ENCODE measurements around the gene TCL1A. TPM values are rescaled to one million over a fixed set of nuclear protein-coding genes. Genes with fewer than 3 reads are reported as not detected.

The TCL1A gene
- total RNA-seq, 4 donors from 2014 or later, result not detected

- Histone ChIP-seq H3K4me1 (no peaks in the 10 kb centered on the region), H3K36me3 (no peaks in the 10 kb centered on the region), H3K9me3 (no peaks in the 10 kb centered on the region), H3K4me3 (no peak overlapping the region), H3K27me3 (peaks cover 0 to 38% (median 0%) of the 10 kb centered on the region in 4 donors), H3K27ac (no peak overlapping the region)
- TF ChIP-seq CTCF (IDR thresholded peaks at IDR 0.05) (no peak), POLR2A (IDR thresholded peaks at IDR 0.05) (no peak)
- DNase-seq, result no peak
- intact Hi-C loops (cut with DNase I), result no loop called here
- WGBS, 2 donors, result 56 to 81% methylated on average over 5 to 7 of the region's 7 CpGs
Measured at GRCh38 chr14:95758331-95758730, 44.4 kb upstream of the TCL1A start.

GRCh38 chr14:95756751-95757150 lies 42.8 kb upstream of the TCL1A start:
- no peak overlapping the region for H3K27ac ChIP-seq

GRCh38 chr14:95756127-95756526 lies 42.2 kb upstream of the TCL1A start:
- WGBS, 2 donors, result 70 to 71% methylated on average over 5 to 6 of the region's 6 CpGs
- intact Hi-C loops (cut with DNase I), result no loop called here
- Histone ChIP-seq H3K4me3 (no peak overlapping the region), H3K27ac (no peak overlapping the region), H3K27me3 (peaks cover 0 to 49% (median 0%) of the 10 kb centered on the region in 4 donors), H3K36me3 (no peaks in the 10 kb centered on the region), H3K4me1 (no peaks in the 10 kb centered on the region), H3K9me3 (no peaks in the 10 kb centered on the region)
- TF ChIP-seq CTCF (IDR thresholded peaks at IDR 0.05) (no peak), POLR2A (IDR thresholded peaks at IDR 0.05) (no peak)
- no peak for DNase-seq

More at GRCh38 chr14:95756751-95757150, 42.8 kb upstream of the TCL1A start:
- DNase-seq, result no peak
- H3K4me3 ChIP-seq, result no peak overlapping the region
- intact Hi-C loops (cut with DNase I), result no loop called here
- 42 to 54% methylated on average over 3 of the region's 3 CpGs for WGBS, 2 donors
- H3K4me1 ChIP-seq, result no peaks in the 10 kb centered on the region
- no peak for TF ChIP-seq POLR2A (IDR thresholded peaks at IDR 0.05)
- no peaks in the 10 kb centered on the region for H3K9me3 ChIP-seq
- H3K36me3 ChIP-seq, result no peaks in the 10 kb centered on the region
- H3K27me3 ChIP-seq, result peaks cover 0 to 50% (median 0%) of the 10 kb centered on the region in 4 donors

- H3K27me3 ChIP-seq, result peaks cover 0 to 19% (median 0%) of the 10 kb centered on the region in 4 donors
- no peaks in the 10 kb centered on the region for H3K36me3 ChIP-seq
- no peak overlapping the region for H3K27ac ChIP-seq
- H3K4me1 ChIP-seq, result peaks cover 0 to 18% (median 6%) of the 10 kb centered on the region in 3 donors
- no peak for TF ChIP-seq POLR2A (IDR thresholded peaks at IDR 0.05)
- no peak for TF ChIP-seq CTCF (IDR thresholded peaks at IDR 0.05)
- intact Hi-C loops (cut with DNase I), result no loop called here
- no peak overlapping the region for H3K4me3 ChIP-seq
- 80 to 94% methylated on average over 3 to 4 of the region's 4 CpGs for WGBS, 2 donors
- H3K9me3 ChIP-seq, result no peaks in the 10 kb centered on the region
- DNase-seq, result no peak
Measured at GRCh38 chr14:95741781-95742180, 27.9 kb upstream of the TCL1A start.

GRCh38 chr14:95741038-95741490 lies 27.1 kb upstream of the TCL1A start:
- no peaks in the 10 kb centered on the region for H3K36me3 ChIP-seq
- peaks cover 0 to 20% (median 0%) of the 10 kb centered on the region in 4 donors for H3K27me3 ChIP-seq
- TF ChIP-seq POLR2A (IDR thresholded peaks at IDR 0.05) (no peak), CTCF (IDR thresholded peaks at IDR 0.05) (no peak)
- H3K4me3 ChIP-seq, result no peak overlapping the region
- peak overlapping the region in 1 of 4 donors; percentile 49 for H3K27ac ChIP-seq
- peaks cover 0 to 18% (median 6%) of the 10 kb centered on the region in 3 donors for H3K4me1 ChIP-seq
- intact Hi-C loops (cut with DNase I), result no loop called here
- no peak for DNase-seq
- 0 to 19% methylated on average over 4 of the region's 5 CpGs for WGBS, 2 donors
- H3K9me3 ChIP-seq, result no peaks in the 10 kb centered on the region

- WGBS, 2 donors, result 22 to 57% methylated on average over 1 of the region's 1 CpG
- TF ChIP-seq POLR2A (IDR thresholded peaks at IDR 0.05) (no peak), CTCF (IDR thresholded peaks at IDR 0.05) (no peak)
- H3K27ac ChIP-seq, result no peak overlapping the region
- H3K27me3 ChIP-seq, result peaks cover 0 to 23% (median 0%) of the 10 kb centered on the region in 4 donors
- no peaks in the 10 kb centered on the region for H3K36me3 ChIP-seq
- H3K4me3 ChIP-seq, result no peak overlapping the region
- no peak for DNase-seq
- peaks cover 0 to 18% (median 6%) of the 10 kb centered on the region in 3 donors for H3K4me1 ChIP-seq
- intact Hi-C loops (cut with DNase I), result no loop called here
- no peaks in the 10 kb centered on the region for H3K9me3 ChIP-seq
Measured at GRCh38 chr14:95739356-95739755, 25.4 kb upstream of the TCL1A start.

All from esophagus squamous epithelium (tissue), 5 donors.